Endometrial microvascular endothelial cells (primary cell): Measurements from ENCODE around the gene FUT9. TPM values are rescaled to one million over a fixed set of nuclear protein-coding genes. Genes with fewer than 3 reads are reported as not detected.
"Not testable (repeated sequence)": the region's sequence is repeated elsewhere in the genome, so short reads cannot be mapped to it uniquely, and the experiment has no call there.

ENCODE experiments used
- in situ Hi-C: cut with HindIII; loops from 2 replicates; pipeline ENCODE4 v1.10.0; 2017; ENCODE audit warnings: low sequenced_read_pairs, low pct_unique_long_range_greater_than_20kb; ENCODE audit errors: inconsistent ontology term
- total RNA-seq: library from RNA; depleted of rRNA; stranded (reverse); fragments of >200 nt; gene quantifications from one replicate; pipeline ENCODE4 v1.2.3, GENCODE V29; 2015; ENCODE audit errors: inconsistent ontology term

Gene FUT9
- total RNA-seq, 1 donor from 2014 or later: not detected

DNA sequence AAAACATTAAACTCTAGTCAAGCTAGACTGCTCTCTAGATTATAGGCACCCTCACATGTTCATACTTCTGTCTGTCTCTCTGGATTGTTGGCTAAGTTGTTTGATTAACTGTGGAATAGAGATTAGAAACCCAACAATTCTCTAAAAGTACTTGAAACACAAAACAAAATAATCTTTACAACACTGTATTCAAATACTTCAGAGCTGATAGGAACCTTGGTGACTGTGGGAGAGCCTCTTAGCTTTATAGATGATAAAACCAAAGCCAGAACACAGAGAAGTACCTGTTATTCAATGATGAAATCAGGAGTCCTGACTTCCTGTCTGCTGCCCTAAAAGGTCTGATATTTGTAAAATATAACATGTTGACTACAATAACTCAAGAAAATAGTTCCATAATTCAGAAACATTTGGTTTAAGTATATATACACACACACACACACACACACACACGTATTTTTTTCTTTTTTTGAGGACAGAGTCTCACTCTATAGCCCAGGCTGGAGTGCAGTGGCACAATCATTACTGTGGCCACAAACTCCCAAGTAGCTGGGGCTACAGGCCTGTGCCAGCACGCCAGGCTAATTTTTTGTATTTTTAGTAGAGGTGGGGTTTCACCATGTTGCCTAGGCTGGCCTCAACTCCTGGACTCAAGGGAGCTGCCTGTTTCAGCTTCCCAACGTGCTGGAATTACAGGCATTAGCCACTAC, 222.0 kb downstream of the FUT9 start:
- in situ Hi-C loops: no loop called here

GRCh38 chr6:96246563-96246962, 230.8 kb downstream of the FUT9 start:
- in situ Hi-C loops: no loop called here

DNA sequence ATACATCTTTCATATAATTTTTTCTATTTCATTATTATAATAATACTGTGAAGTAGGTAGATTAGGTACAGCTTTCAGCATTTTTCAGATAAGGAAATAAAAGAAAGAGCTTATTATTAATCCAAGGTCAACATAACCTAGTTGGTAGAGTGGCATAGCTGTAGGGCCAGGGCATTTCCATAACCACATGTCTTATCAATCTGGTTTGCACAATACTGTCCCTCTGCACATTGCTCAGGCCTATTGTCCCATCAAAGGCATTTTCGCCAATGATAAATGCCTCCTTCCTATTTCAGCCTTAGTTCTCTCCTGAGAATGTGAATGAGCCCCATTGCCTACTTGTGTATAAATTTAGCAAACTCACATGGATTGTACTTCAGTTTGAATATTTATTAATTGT, 234.0 kb downstream of the FUT9 start:
- in situ Hi-C loops: no loop called here

- in situ Hi-C loops: no loop called here
Measured at GRCh38 chr6:96257751-96258150, 242.0 kb downstream of the FUT9 start.

DNA sequence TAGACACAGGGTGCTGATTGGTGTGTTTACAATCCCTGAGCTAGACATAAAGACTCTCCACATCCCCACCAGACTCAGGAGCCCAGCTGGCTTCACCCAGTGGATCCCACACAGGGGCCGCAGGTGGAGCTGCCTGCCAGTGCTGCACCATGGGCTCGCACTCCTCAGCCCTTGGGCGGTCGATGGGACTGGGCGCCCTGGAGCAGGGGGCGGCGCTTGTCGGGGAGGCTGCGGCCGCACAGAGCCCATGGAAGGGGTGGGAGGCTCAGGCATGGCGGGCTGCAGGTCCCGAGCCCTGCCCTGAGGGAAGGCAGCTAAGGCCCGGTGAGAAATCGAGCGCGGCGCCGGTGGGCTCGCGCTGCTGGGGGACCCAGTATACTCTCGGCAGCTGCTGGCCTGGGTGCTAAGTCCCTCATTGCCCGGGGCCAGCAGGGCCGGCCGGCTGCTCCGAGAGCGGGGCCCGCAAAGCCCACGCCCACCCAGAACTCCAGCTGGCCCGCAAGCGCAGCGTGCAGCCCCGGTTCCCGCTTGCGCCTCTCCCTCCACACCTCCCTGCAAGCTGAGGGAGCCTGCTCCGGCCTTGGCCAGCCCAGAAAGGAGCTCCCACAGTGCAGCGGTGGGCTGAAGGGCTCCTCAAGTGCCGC, 245.1 kb downstream of the FUT9 start:
- in situ Hi-C loops: not testable (repeated sequence)
